ENCODE data around the gene DDR2. TPM values are rescaled to one million over a fixed set of nuclear protein-coding genes. Genes with fewer than 3 reads are reported as not detected.

DDR2 gene
- total RNA-seq, 1 donor from 2014 or later: 0.33 TPM

DNA sequence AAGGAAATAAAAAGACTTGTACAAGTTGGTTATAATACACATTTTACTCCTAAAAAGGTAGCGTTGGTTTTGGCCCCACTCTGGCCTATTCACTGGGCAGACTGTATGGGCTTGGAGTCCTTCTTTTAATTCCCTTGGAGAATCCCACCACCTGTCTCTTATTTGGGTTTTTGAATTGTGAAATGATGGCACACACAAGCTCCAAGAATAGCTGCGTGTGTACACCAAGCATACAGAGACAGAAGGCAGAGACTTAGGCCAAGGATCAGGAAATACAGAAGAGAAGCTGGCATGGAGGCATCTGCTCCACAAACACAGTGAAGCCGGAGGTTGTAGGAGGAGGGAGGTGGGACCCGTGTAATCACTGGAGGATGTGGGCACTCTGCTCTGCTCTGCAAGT lies 29.1 kb downstream of the DDR2 start:
- peaks cover 1% of the 10 kb centered on the region for H3K27me3 Mint-ChIP-seq (ENCODE audit: unreplicated experiment)
- H3K36me3 Mint-ChIP-seq (ENCODE audit: low read depth, unreplicated experiment): peaks cover 4% of the 10 kb centered on the region
- TF ChIP-seq, protein P1, sequence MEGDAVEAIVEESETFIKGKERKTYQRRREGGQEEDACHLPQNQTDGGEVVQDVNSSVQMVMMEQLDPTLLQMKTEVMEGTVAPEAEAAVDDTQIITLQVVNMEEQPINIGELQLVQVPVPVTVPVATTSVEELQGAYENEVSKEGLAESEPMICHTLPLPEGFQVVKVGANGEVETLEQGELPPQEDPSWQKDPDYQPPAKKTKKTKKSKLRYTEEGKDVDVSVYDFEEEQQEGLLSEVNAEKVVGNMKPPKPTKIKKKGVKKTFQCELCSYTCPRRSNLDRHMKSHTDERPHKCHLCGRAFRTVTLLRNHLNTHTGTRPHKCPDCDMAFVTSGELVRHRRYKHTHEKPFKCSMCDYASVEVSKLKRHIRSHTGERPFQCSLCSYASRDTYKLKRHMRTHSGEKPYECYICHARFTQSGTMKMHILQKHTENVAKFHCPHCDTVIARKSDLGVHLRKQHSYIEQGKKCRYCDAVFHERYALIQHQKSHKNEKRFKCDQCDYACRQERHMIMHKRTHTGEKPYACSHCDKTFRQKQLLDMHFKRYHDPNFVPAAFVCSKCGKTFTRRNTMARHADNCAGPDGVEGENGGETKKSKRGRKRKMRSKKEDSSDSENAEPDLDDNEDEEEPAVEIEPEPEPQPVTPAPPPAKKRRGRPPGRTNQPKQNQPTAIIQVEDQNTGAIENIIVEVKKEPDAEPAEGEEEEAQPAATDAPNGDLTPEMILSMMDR (IDR thresholded peaks at IDR 0.05; ENCODE audit: unreplicated experiment): no peak
- peaks cover 15% of the 10 kb centered on the region for H3K4me1 Mint-ChIP-seq (ENCODE audit: unreplicated experiment)
- no peak for DNase-seq (ENCODE audit: low spot score)
- H3K27ac Mint-ChIP-seq (ENCODE audit: unreplicated experiment): no peak overlapping the region
- no peak overlapping the region for H3K4me3 Mint-ChIP-seq (ENCODE audit: unreplicated experiment)
- no peaks in the 10 kb centered on the region for H3K9me3 Mint-ChIP-seq (ENCODE audit: unreplicated experiment)

GRCh38 chr1:162662013-162662412 lies 29.7 kb downstream of the DDR2 start:
- TF ChIP-seq, protein P1 (IDR thresholded peaks at IDR 0.05; ENCODE audit: unreplicated experiment): no peak
- DNase-seq (ENCODE audit: low spot score): no peak
- Mint-ChIP-seq H3K9me3 (ENCODE audit: unreplicated experiment) (no peaks in the 10 kb centered on the region), H3K27me3 (ENCODE audit: unreplicated experiment) (peaks cover 1% of the 10 kb centered on the region), H3K4me3 (ENCODE audit: unreplicated experiment) (no peak overlapping the region), H3K36me3 (ENCODE audit: low read depth, unreplicated experiment) (peaks cover 4% of the 10 kb centered on the region), H3K4me1 (ENCODE audit: unreplicated experiment) (peaks cover 12% of the 10 kb centered on the region), H3K27ac (ENCODE audit: unreplicated experiment) (no peak overlapping the region)

DNA sequence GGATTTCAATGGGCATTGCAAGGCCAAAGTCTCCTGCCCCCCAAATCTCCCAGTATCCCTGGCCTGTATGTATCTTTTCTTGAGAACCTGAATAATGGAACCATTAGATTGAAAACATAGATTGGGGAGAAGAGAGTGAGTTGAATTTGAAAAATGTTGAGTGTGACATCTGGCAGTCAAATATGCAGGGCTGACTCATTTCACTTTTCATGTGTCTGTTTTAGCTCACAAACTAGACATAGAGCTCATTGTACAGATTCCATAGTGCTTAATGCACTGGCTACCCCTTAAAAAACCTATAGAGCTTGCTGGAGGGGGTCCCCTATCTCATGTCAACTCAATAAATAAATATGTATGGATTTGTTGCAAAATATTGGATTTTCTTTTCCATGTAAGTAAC lies 30.8 kb downstream of the DDR2 start:
- no peak for DNase-seq (ENCODE audit: low spot score)
- peaks cover 10% of the 10 kb centered on the region for H3K4me1 Mint-ChIP-seq (ENCODE audit: unreplicated experiment)
- TF ChIP-seq, protein P1 (IDR thresholded peaks at IDR 0.05; ENCODE audit: unreplicated experiment): no peak
- peaks cover 3% of the 10 kb centered on the region for H3K27me3 Mint-ChIP-seq (ENCODE audit: unreplicated experiment)
- H3K4me3 Mint-ChIP-seq (ENCODE audit: unreplicated experiment): no peak overlapping the region
- no peak overlapping the region for H3K27ac Mint-ChIP-seq (ENCODE audit: unreplicated experiment)
- H3K36me3 Mint-ChIP-seq (ENCODE audit: low read depth, unreplicated experiment): peaks cover 4% of the 10 kb centered on the region
- H3K9me3 Mint-ChIP-seq (ENCODE audit: unreplicated experiment): no peaks in the 10 kb centered on the region

GRCh38 chr1:162663589-162664106 lies 31.4 kb downstream of the DDR2 start:
- TF ChIP-seq, protein P1 (IDR thresholded peaks at IDR 0.05; ENCODE audit: unreplicated experiment): no peak
- Mint-ChIP-seq H3K36me3 (ENCODE audit: low read depth, unreplicated experiment) (peaks cover 4% of the 10 kb centered on the region), H3K9me3 (ENCODE audit: unreplicated experiment) (no peaks in the 10 kb centered on the region), H3K27ac (ENCODE audit: unreplicated experiment) (no peak overlapping the region), H3K27me3 (ENCODE audit: unreplicated experiment) (peaks cover 3% of the 10 kb centered on the region), H3K4me1 (ENCODE audit: unreplicated experiment) (peaks cover 10% of the 10 kb centered on the region), H3K4me3 (ENCODE audit: unreplicated experiment) (no peak overlapping the region)
- no peak for DNase-seq (ENCODE audit: low spot score)

GRCh38 chr1:162666006-162666645 lies 33.9 kb downstream of the DDR2 start:
- Mint-ChIP-seq H3K36me3 (ENCODE audit: low read depth, unreplicated experiment) (no peaks in the 10 kb centered on the region), H3K4me3 (ENCODE audit: unreplicated experiment) (no peak overlapping the region), H3K9me3 (ENCODE audit: unreplicated experiment) (no peaks in the 10 kb centered on the region), H3K27ac (ENCODE audit: unreplicated experiment) (no peak overlapping the region), H3K4me1 (ENCODE audit: unreplicated experiment) (no peaks in the 10 kb centered on the region), H3K27me3 (ENCODE audit: unreplicated experiment) (peaks cover 3% of the 10 kb centered on the region)
- DNase-seq (ENCODE audit: low spot score): no peak
- TF ChIP-seq, protein P1 (IDR thresholded peaks at IDR 0.05; ENCODE audit: unreplicated experiment): no peak
